ENCODE data around the gene MSRB3.

DNA sequence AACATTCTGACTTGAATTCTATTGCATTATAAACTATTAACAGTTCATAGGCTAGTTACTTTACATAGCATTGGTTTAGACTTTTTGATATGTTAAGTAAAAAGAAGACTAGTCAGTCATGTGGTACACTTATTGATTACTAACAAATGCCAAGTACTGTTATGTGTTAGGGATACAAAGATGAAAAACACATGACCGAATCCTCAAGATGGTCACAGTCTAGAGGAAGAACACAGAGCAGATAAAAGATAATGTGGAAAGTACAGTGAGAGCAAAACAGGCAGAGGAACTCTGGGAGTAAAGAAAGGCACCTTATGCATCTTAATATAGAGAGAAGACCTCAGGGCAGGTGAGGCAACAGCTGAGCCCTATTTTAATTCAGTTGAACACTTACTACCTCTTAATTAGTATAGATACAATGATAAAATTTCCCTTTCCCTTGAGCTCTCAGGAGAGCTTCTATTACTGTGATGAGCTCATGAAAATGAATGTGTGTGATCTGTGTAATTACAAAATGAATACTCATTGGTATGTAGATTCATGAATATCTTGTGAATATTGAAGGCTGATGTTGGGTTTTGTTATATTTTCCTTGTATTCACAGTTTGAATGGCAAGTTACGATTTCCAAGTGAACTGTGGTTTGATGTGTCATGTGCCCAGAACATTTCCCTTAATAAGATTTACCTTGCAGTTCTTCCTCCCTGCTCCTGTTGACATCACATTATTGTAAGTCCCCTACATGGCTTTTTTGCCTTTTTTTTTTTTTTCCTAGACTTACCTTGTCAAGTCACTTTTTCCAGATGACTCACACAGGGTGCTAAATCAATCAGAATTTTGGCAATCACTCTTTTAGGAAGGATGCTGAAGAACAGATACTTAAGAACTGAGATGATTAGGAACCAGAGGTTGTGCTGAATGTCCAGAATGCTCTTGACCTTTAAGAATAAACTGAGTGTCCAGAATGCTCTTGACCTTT, 29.5 kb upstream of the MSRB3 start:
- TF ChIP-seq, protein P1, sequence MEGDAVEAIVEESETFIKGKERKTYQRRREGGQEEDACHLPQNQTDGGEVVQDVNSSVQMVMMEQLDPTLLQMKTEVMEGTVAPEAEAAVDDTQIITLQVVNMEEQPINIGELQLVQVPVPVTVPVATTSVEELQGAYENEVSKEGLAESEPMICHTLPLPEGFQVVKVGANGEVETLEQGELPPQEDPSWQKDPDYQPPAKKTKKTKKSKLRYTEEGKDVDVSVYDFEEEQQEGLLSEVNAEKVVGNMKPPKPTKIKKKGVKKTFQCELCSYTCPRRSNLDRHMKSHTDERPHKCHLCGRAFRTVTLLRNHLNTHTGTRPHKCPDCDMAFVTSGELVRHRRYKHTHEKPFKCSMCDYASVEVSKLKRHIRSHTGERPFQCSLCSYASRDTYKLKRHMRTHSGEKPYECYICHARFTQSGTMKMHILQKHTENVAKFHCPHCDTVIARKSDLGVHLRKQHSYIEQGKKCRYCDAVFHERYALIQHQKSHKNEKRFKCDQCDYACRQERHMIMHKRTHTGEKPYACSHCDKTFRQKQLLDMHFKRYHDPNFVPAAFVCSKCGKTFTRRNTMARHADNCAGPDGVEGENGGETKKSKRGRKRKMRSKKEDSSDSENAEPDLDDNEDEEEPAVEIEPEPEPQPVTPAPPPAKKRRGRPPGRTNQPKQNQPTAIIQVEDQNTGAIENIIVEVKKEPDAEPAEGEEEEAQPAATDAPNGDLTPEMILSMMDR (conservative IDR thresholded peaks at IDR 0.05 in 1 of 2, IDR thresholded peaks at IDR 0.05 in 1 of 2; ENCODE audit: low read depth in 1 of 2, low read length in 2 of 2) = no peak
- TF ChIP-seq EZH2 (IDR thresholded peaks at IDR 0.05; ENCODE audit: low read length, missing control alignments) = no peak
